Stimulated activated naive CD4-positive, alpha-beta T cell treated with Interleukin-2 at 50 U/mL for 16 hours (primary cell): ENCODE results near the gene GIPR.
"Not testable (repeated sequence)": the region's sequence is repeated elsewhere in the genome, so short reads cannot be mapped to it uniquely, and the experiment has no call there.

Experiments
- DNase-seq: peaks from one replicate; lab custom pipeline; 2025; lab: John Stamatoyannopoulos, UW

Gene GIPR

GRCh38 chr19:45667620-45668341, at the start of gene GIPR:
TSS of gene GIPR (plus strand) at chr19:45668221. CDS start at chr19:45669521, 1,300 bp downstream.
- DNase-seq = peak; percentile 73

- no peak for DNase-seq
Observed at GRCh38 chr19:45621389-45621788, 46.6 kb upstream of the GIPR start.

GRCh38 chr19:45621976-45622503, 46.0 kb upstream of the GIPR start:
- no peak for DNase-seq

- DNase-seq = no peak
Observed at GRCh38 chr19:45623984-45624383, 44.0 kb upstream of the GIPR start.

GRCh38 chr19:45628219-45628618, 39.8 kb upstream of the GIPR start:
- DNase-seq = not testable (repeated sequence)

GRCh38 chr19:45629704-45630103, 38.3 kb upstream of the GIPR start:
- no peak for DNase-seq

- no peak for DNase-seq
Observed at GRCh38 chr19:45630463-45630862, 37.6 kb upstream of the GIPR start.

GRCh38 chr19:45632468-45633196, 35.4 kb upstream of the GIPR start:
- DNase-seq = peak; percentile 17

- DNase-seq = no peak
Observed at GRCh38 chr19:45636275-45636674, 31.7 kb upstream of the GIPR start.

- DNase-seq = no peak
Observed at GRCh38 chr19:45636902-45637301, 31.1 kb upstream of the GIPR start.

- DNase-seq = no peak
Observed at GRCh38 chr19:45637890-45638667, 29.9 kb upstream of the GIPR start.

GRCh38 chr19:45638930-45639729, 28.9 kb upstream of the GIPR start, which contains the start of gene EML2:
TSS of gene EML2 (minus strand) at chr19:45639397. CDS start at chr19:45639376, 21 bp downstream.
- peak; percentile 48 for DNase-seq

GRCh38 chr19:45640849-45641273, 27.2 kb upstream of the GIPR start:
- DNase-seq = no peak

- DNase-seq = peak; percentile 78
Observed at GRCh38 chr19:45641274-45642105, 26.5 kb upstream of the GIPR start.

GRCh38 chr19:45643024-45643926, 24.7 kb upstream of the GIPR start:
- peak; percentile 93 for DNase-seq

GRCh38 chr19:45643927-45644771, 23.9 kb upstream of the GIPR start:
- no peak for DNase-seq

- no peak for DNase-seq
Observed at GRCh38 chr19:45645068-45645630, 22.9 kb upstream of the GIPR start.
